ENCODE measurements around the gene UBXN1. TPM values are rescaled to one million over a fixed set of nuclear protein-coding genes. Genes with fewer than 3 reads are reported as not detected.
"Not testable (repeated sequence)": the region's sequence is repeated elsewhere in the genome, so short reads cannot be mapped to it uniquely, and the experiment has no call there.

UBXN1 gene
- polyA plus RNA-seq, 2 of the 4 experiments (the other 2 are of a cell fraction): 117 to 120 TPM

DNA sequence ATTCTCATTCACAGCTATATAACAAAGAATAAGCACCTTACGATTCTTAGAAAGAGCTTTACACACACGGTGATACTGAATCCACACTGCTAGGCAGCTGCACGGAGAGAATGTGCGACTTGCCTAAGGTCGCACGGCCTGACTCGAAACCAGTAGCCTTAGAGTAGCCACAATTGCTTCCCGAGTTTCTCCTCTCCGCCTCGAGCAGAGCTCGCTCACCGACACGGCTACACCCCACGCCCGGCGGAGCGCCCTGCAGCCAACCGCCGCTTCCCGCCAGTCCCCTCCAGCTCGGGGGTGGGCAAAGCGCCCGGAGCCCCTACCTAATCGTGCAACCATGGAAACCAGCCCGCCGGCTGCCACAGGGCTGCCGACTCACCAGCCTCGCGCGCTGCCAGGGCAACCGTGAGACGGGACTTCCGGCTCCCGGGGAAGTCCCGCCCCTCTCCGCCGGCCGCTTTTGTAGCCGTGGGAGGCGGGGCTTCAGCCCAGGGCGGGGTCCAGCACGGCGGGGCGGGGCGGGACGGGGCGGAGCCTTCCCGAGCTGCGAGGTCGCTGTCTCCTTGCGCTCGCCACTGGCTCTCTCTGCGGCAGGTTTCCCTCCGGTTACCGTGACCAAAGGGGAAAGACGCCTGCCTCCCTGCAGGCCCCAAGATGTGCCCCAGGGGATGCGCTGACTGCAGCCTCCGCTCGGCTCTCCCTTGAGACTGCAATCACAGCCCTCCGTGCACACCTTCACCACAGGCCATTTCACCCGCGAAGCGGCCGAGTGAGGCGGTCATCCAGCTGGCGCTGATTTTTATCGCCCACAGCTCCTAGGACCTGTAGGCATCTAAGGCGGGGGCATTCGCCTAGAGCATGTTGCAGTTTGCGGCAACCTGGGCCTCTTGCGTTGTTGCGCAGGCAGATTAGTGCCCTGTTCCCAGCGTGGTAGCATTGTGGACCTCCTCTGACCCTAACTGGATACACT lies 27.3 kb upstream of the UBXN1 start (continued):
- TF ChIP-seq, protein P1, sequence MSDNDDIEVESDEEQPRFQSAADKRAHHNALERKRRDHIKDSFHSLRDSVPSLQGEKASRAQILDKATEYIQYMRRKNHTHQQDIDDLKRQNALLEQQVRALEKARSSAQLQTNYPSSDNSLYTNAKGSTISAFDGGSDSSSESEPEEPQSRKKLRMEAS (IDR thresholded peaks at IDR 0.05): peak; percentile 74; the same call in 1 of the 2 replicates
- TF ChIP-seq, protein P2, sequence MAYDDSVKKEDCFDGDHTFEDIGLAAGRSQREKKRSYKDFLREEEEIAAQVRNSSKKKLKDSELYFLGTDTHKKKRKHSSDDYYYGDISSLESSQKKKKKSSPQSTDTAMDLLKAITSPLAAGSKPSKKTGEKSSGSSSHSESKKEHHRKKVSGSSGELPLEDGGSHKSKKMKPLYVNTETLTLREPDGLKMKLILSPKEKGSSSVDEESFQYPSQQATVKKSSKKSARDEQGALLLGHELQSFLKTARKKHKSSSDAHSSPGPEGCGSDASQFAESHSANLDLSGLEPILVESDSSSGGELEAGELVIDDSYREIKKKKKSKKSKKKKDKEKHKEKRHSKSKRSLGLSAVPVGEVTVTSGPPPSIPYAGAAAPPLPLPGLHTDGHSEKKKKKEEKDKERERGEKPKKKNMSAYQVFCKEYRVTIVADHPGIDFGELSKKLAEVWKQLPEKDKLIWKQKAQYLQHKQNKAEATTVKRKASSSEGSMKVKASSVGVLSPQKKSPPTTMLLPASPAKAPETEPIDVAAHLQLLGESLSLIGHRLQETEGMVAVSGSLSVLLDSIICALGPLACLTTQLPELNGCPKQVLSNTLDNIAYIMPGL (CRISPR knock-in tag; IDR thresholded peaks at IDR 0.05; ENCODE audit: borderline replicate concordance): no peak
- no peak for TF ChIP-seq EHF (CRISPR knock-in tag; IDR thresholded peaks at IDR 0.05)
- TF ChIP-seq PHF8 (IDR thresholded peaks at IDR 0.05; ENCODE audit: borderline replicate concordance, low read depth): no peak
- no peak for TF ChIP-seq FOSL2 (IDR thresholded peaks at IDR 0.05)
- no peak for TF ChIP-seq FOSL2 (CRISPR knock-in tag; IDR thresholded peaks at IDR 0.05)
- no peak for TF ChIP-seq RCOR1 (IDR thresholded peaks at IDR 0.05; ENCODE audit: low read depth, low read length)
- TF ChIP-seq ZSCAN20 (CRISPR knock-in tag; IDR thresholded peaks at IDR 0.05): no peak
- peak in 1 of 2 experiments; percentile 83; a peak in 3 of 5 replicates for TF ChIP-seq JUN (IDR thresholded peaks at IDR 0.05)
- TF ChIP-seq HOXA7 (CRISPR knock-in tag; IDR thresholded peaks at IDR 0.05): no peak

DNA sequence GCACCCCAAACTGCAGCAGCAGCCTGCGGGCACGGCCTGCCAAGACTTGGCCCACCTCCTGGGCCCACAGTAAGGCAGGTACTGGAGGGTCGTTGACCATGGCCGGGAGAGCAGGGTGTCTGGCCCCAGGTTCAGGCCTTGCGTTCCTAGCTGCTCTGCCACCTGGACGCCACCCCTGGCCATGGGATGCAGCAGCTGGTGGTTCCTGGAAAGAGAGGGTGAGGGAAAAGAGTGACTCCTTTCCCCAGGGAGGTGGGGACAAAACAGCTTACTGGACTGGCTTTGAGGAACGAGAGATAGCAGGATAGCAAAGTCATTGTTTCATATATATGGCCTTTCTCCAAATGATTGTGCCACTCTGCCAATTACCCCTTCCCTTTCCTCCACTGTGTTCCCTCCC lies 26.5 kb upstream of the UBXN1 start:
- no peak for TF ChIP-seq FOXS1 (CRISPR knock-in tag; IDR thresholded peaks at IDR 0.05)
- TF ChIP-seq, protein P3, sequence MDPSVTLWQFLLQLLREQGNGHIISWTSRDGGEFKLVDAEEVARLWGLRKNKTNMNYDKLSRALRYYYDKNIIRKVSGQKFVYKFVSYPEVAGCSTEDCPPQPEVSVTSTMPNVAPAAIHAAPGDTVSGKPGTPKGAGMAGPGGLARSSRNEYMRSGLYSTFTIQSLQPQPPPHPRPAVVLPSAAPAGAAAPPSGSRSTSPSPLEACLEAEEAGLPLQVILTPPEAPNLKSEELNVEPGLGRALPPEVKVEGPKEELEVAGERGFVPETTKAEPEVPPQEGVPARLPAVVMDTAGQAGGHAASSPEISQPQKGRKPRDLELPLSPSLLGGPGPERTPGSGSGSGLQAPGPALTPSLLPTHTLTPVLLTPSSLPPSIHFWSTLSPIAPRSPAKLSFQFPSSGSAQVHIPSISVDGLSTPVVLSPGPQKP (IDR thresholded peaks at IDR 0.05; ENCODE audit: low read depth, low read length): no peak
- TF ChIP-seq KDM1A (IDR thresholded peaks at IDR 0.05; ENCODE audit: low read depth): no peak
- TF ChIP-seq CHD2 (IDR thresholded peaks at IDR 0.05; ENCODE audit: low read length, partially characterized antibody): no peak
- TF ChIP-seq, protein P4, sequence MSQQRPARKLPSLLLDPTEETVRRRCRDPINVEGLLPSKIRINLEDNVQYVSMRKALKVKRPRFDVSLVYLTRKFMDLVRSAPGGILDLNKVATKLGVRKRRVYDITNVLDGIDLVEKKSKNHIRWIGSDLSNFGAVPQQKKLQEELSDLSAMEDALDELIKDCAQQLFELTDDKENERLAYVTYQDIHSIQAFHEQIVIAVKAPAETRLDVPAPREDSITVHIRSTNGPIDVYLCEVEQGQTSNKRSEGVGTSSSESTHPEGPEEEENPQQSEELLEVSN (IDR thresholded peaks at IDR 0.05; ENCODE audit: borderline replicate concordance, low read depth): no peak
- TF ChIP-seq MAZ (IDR thresholded peaks at IDR 0.05; ENCODE audit: borderline replicate concordance, low read depth, low read length): no peak
- no peak for TF ChIP-seq HEYL (CRISPR knock-in tag; IDR thresholded peaks at IDR 0.05)
- TF ChIP-seq RAD21 (conservative IDR thresholded peaks at IDR 0.05 in 1 of 2, IDR thresholded peaks at IDR 0.05 in 1 of 2): no peak
- TF ChIP-seq MAFK (IDR thresholded peaks at IDR 0.05; ENCODE audit: partially characterized antibody): no peak
- POLR2A ChIA-PET: interaction anchor here (1.1 to 6.1 kb wide), 7 partner anchors 22 to 136 kb away, joined by 4 to 64 read pairs (median 7); partner anchors contain the start of genes C11orf98, CSKMT, HNRNPUL2 and LBHD1
- FAIRE-seq (no peak), DNase-seq (ENCODE audit: low read depth in 1 of 2, low spot score in 1 of 2) (peak in 1 of 2 experiments; percentile 49), ATAC-seq (peak; percentile 2 to 9; a peak in 3 of 6 replicates)
- Histone ChIP-seq H3K9me3 (no peaks in the 10 kb centered on the region), H3K4me3 (peak overlapping the region; percentile 69), H3K4me1 (peaks cover 26% of the 10 kb centered on the region), H3K27ac (peak overlapping the region; percentile 80 to 92), H3K4me2 (peak overlapping the region; percentile 78)
- CTCF ChIA-PET: interaction anchor here (0.7 to 5.3 kb wide), 10 partner anchors 11 to 317 kb away, joined by 3 to 39 read pairs (median 5); partner anchors contain the start of gene LRRN4CL
- 56% methylated on average over 6 of the region's 7 CpGs for WGBS (ENCODE audit: missing lambda C conversion rate)

DNA sequence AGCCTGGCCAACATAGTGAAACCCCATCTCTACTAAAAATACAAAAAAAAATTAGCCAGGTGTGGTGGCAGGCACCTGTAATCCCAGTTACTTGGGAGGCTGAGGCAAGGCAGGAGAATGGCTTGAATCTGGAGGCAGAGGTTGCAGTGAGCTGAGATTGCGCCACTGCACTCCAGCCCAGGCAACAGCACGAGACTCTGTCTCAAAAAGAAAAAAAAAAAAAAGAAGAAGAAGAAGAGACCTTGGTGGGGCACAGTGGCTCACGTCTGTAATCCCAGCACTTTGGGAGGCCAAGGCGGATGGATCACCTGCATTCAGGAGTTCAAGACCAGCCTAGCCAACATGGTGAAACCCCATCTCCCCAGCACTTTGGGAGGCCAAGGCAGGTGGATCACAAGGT lies 25.0 kb upstream of the UBXN1 start:
- ATAC-seq; H3K27ac ChIP-seq; H3K4me3 ChIP-seq; DNase-seq (ENCODE audit: low read depth in 1 of 2, low spot score in 1 of 2); H3K9me3 ChIP-seq; H3K4me2 ChIP-seq; FAIRE-seq: not testable (repeated sequence)
- POLR2A ChIA-PET: interaction anchor here (1.1 kb wide), 1 partner anchor 32 kb away, joined by 3 read pairs; the partner anchor contains the start of gene LBHD1
- WGBS (ENCODE audit: missing lambda C conversion rate): 98% methylated on average over 4 of the region's 4 CpGs
- H3K4me1 ChIP-seq: peaks cover 18% of the 10 kb centered on the region
- CTCF ChIA-PET: interaction anchor here (1.1 to 4.5 kb wide), 6 partner anchors 10 to 66 kb away, joined by 3 to 39 read pairs (median 6); partner anchors contain the start of gene LRRN4CL

All from A549 (cell line).